ENCODE data around the gene NR6A1.

The NR6A1 gene

DNA sequence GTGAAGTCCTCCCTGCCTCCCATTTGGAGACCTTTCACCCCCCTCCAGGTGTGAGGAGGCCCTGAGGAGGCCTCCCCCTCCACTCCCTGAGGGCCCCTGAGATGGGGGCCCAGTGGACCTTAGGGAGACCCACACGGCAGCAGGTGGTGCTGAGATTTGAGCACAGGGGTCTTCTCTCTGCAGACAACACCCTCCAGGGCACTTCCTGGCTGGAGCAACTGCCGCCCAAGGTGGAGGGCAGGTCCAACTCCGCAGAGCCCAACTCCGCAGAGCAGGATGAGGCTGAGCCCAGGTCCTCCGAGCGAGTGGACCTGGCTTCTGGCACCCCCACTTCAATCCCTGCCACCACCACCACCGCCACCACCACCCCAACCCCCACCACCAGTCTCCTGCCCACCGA, 32.8 kb upstream of the NR6A1 start:
- Mint-ChIP-seq H3K27ac (no peak overlapping the region), H3K36me3 (ENCODE audit: low read depth) (no peaks in the 10 kb centered on the region), H3K4me3 (no peak overlapping the region), H3K4me1 (ENCODE audit: low read depth) (no peaks in the 10 kb centered on the region), H3K27me3 (ENCODE audit: low read depth) (peaks cover 4% of the 10 kb centered on the region), H3K9me3 (no peaks in the 10 kb centered on the region)
- DNase-seq (ENCODE audit: low spot score): no peak

DNA sequence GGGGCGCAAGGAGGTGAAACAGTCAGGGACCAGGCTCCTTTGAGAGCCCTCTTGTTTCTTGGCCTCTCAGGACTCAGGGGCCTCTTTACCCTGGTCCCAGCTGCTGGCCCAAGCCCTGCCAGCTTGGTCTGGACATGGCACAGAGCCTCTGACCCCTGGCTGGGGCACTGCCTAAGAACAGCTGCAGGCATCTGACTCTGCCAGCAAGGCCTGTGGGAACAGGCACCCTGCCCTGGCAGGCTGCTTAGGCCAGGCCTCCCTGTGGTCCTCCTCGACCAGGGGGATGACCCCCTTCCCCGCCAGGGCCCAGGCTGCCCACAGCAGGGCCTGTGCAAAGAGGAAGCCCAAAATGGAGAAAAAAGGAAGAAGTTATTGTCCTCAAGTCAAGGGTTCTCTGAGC, 31.3 kb upstream of the NR6A1 start:
- no peaks in the 10 kb centered on the region for H3K36me3 Mint-ChIP-seq (ENCODE audit: low read depth)
- H3K4me3 Mint-ChIP-seq: no peak overlapping the region
- no peak overlapping the region for H3K27ac Mint-ChIP-seq
- no peaks in the 10 kb centered on the region for H3K9me3 Mint-ChIP-seq
- H3K4me1 Mint-ChIP-seq (ENCODE audit: low read depth): no peaks in the 10 kb centered on the region
- peaks cover 4% of the 10 kb centered on the region for H3K27me3 Mint-ChIP-seq (ENCODE audit: low read depth)
- no peak for DNase-seq (ENCODE audit: low spot score)

DNA sequence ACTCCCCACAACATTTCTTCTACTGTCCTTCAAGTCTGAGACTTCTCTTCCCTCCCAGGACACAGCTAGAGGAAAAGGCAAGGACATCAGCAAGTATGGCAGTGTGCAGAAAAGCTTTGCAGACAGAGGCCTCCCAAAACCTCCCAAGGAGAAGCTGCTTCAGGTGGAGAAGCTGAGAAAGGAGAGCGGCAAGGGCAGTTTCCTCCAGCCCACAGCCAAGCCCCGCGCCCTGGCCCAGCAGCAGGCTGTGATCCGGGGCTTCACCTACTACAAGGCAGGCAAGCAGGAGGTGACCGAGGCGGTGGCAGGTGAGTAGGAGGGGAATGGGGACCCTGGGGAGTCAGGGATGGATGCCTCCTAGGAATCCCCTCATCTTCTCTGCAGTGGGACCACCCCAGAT, 30.2 kb upstream of the NR6A1 start:
- no peaks in the 10 kb centered on the region for H3K9me3 Mint-ChIP-seq
- H3K36me3 Mint-ChIP-seq (ENCODE audit: low read depth): no peaks in the 10 kb centered on the region
- H3K4me3 Mint-ChIP-seq: no peak overlapping the region
- no peak for DNase-seq (ENCODE audit: low spot score)
- H3K27ac Mint-ChIP-seq: no peak overlapping the region
- H3K4me1 Mint-ChIP-seq (ENCODE audit: low read depth): no peaks in the 10 kb centered on the region
- H3K27me3 Mint-ChIP-seq (ENCODE audit: low read depth): peaks cover 4% of the 10 kb centered on the region

DNA sequence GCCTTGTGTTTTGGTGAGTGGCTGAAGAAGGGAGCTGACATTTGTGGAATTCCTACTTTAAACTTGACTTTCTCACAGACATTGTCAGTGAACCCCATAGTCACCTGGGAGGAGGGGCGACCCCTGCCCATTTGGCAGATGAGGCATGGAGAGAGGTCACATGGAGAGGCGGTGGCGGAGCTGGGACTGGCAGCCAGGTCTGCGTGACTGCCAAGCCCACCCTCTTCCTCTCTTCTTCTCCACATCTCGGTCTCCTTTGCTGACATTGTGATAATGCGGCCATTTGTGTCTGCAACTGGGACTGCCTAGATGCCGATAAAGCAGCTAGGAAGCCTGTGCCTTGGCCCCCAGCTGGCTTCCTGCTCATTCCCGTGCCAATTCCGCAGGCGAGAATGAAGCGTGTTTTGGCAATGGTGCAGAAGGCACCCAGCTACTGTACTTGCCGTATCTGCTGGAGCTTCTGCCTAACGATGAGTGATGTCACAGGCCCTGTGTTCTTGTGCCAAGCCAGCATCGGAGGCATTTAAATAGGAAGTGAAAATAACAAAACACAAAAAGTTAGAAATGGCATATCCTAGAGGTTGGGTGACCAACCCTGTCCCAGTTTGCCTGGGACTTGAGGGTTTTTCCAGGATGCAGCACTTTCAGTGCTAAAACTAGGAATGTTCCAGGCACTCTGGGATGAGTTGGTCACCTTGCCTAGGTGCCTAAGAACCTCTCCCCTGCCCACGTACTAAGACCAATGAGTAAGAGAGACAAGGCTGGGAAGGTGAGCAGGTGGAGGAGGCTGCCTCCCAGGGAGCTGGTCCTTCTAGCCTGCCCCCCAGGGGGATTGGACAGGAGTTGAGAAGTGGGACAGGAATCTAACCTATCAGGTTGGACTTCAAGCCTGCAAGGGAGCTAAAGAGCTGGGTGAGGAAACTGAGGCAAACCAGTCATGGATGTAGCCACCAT, 29.5 kb upstream of the NR6A1 start:
- DNase-seq (ENCODE audit: low spot score): no peak
- Mint-ChIP-seq H3K36me3 (ENCODE audit: low read depth) (no peaks in the 10 kb centered on the region), H3K4me1 (ENCODE audit: low read depth) (no peaks in the 10 kb centered on the region), H3K9me3 (no peaks in the 10 kb centered on the region), H3K4me3 (no peak overlapping the region), H3K27ac (no peak overlapping the region), H3K27me3 (ENCODE audit: low read depth) (peaks cover 4% of the 10 kb centered on the region)

DNA sequence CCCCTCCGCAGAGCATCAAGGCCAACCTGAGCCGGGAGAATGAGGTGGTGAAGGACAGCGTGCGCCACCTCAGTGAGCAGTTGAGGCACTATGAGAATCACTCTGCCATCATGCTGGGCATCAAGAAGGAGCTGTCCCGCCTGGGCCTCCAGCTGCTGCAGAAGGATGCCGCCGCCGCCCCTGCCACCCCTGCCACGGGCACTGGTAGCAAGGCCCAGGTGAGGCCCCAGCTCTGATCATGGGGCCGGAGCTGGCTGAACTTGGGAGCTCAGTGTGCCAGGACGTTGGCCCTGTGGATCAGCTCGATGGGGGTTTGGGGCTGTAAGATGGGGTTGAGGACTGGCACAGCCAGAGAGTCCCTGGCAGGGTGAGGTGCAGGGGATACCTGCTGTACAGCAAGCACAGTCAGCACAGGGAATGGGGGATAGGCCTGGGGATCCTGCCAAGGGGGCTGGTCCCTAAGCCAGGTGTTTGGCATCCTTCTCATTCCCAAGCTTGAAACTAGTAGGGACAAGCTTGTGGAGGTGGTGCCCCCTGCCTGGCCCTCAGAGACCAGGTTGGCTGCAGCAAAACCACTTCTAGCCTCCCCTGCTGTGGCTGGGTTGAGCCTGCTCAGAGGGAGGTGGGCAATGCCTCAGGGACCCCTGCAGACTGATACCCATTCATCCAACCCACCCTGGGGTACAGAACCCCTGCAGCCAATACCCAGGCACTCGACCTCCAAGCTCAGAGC, 28.3 kb upstream of the NR6A1 start:
- Mint-ChIP-seq H3K9me3 (no peaks in the 10 kb centered on the region), H3K27me3 (ENCODE audit: low read depth) (no peaks in the 10 kb centered on the region), H3K27ac (no peak overlapping the region)

DNA sequence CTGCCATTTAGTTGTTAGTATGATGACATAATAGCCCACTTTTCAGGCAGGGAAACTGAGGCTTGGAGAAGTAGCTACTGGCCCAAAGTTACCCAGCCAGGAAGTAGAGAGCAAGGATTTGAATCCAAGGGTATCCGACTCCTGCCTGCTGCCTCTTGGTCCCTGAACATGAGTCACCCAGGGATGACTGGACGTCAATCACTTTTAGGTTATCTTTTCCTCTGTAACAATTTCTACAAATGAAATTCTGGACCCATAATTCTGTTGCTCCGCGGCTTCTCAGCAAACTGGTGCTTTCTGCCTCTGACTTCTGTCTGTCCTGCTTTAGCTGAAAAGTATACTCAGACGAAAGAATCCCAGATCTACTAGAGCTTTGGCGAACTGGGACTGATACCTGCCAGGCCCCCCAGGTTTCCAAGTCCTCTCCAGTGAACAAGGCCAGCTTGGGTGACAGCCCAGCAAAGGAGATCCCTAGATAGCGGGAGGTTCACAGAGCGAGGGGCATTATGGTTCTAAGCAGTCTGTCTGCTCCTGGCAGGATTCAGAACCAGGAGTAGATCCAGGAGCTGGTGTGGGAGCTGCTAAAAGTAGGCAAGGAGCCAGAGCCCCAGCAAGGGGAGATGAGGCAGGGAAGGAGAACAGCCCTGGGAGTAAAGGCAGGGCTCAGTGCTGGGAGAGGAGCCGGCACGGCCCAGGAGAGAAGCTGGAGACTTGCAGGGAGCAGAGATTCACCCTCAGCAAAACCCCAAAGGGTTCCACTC, 26.4 kb upstream of the NR6A1 start:
- Mint-ChIP-seq H3K4me1 (ENCODE audit: low read depth) (no peaks in the 10 kb centered on the region), H3K36me3 (ENCODE audit: low read depth) (no peaks in the 10 kb centered on the region), H3K27ac (no peak overlapping the region), H3K4me3 (no peak overlapping the region), H3K9me3 (no peaks in the 10 kb centered on the region), H3K27me3 (ENCODE audit: low read depth) (no peaks in the 10 kb centered on the region)
- no peak for DNase-seq (ENCODE audit: low spot score)

More for the DNA sequence above, 28.3 kb upstream of the NR6A1 start:
- Mint-ChIP-seq H3K4me1 (ENCODE audit: low read depth) (no peaks in the 10 kb centered on the region), H3K4me3 (no peak overlapping the region), H3K36me3 (ENCODE audit: low read depth) (no peaks in the 10 kb centered on the region)
- no peak for DNase-seq (ENCODE audit: low spot score)

DNA sequence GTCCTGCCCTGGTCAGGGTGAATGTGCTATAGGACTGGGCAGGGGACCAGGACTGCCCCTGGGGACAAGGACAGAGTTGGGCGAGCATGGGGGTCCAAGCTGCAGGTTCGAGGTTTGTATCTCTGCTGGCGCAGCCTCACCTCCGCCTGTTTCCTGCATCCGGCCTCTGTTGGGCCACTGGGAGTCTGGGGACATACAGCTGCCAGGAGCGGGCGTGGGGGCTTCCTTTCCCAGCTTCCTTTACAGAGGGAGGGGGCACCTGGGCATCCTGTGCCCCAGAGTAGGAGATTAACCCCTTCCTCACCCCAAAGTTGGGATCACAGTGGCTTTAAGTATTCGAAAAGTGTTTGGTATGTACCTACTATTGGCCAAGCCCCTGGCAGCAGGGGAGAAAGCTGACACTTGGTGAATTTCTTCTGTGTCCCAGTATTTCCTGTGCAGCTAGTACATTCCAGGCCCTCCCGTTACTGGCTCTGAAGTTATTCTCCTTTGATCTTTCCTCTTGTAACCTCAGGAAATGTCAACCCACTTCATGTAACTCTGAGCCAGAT, 24.8 kb upstream of the NR6A1 start:
- Mint-ChIP-seq H3K4me3 (no peak overlapping the region), H3K27ac (no peak overlapping the region), H3K27me3 (ENCODE audit: low read depth) (peaks cover 2% of the 10 kb centered on the region), H3K36me3 (ENCODE audit: low read depth) (no peaks in the 10 kb centered on the region), H3K4me1 (ENCODE audit: low read depth) (no peaks in the 10 kb centered on the region), H3K9me3 (no peaks in the 10 kb centered on the region)
- DNase-seq (ENCODE audit: low spot score): no peak

DNA sequence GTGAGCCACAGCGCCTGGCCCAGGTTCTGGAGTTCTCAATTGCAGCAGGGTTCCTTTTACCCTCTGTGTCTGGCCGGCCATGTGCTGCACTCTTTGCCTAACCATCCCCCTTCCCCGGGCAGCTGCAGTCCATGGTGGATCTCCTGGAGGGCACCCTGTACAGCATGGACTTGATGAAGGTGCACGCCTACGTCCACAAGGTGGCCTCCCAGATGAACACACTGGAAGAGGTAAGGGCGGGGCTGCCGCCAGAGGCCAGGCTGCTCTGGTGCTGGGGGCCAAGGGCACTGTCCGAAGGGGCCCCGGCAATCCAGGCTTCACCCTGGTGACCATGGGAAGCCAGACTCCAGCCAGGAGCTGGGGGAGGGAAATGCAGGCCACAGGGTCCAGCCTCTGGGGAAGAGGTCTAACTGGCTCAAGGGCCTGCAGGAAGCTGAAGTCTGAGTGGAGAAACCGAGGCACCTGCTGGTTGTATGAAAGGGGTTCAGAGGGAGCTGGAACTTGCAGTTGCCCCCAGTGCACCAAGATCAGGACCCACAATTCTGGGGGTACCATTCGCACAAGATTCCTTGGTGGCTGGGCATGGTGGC, 23.9 kb upstream of the NR6A1 start:
- Mint-ChIP-seq H3K4me1 (ENCODE audit: low read depth) (no peaks in the 10 kb centered on the region), H3K36me3 (ENCODE audit: low read depth) (no peaks in the 10 kb centered on the region), H3K4me3 (no peak overlapping the region)

DNA sequence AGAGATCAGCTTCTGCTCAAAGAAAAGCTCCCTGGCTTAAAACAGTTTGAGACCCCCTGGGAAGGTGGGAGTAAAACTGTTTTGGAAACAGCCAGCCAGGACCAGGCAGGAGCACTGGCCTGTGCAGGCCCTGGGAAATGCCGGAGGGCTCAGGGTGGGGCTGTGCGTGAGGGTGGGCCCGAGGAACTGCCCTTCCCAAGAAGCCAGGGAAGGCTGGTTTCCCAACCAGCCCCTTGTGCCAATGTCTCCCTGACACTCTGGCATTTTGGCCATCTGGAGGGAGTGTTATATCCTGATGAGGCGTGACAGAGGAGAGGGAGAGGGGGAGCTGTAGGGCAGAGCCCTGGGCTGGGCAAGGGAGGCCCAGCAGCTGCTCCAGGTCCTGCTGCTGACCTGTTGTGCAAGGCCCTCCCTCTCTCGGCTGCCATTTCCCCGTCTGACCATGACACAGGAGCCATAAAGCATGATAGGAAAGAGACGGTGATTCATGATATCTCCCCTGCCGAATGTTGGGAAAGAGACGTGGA, 22.0 kb upstream of the NR6A1 start:
- Mint-ChIP-seq H3K27me3 (ENCODE audit: low read depth) (peaks cover 6% of the 10 kb centered on the region), H3K4me1 (ENCODE audit: low read depth) (no peaks in the 10 kb centered on the region), H3K9me3 (no peaks in the 10 kb centered on the region), H3K27ac (no peak overlapping the region), H3K4me3 (no peak overlapping the region), H3K36me3 (ENCODE audit: low read depth) (no peaks in the 10 kb centered on the region)
- DNase-seq (ENCODE audit: low spot score): no peak

More for the DNA sequence above, 23.9 kb upstream of the NR6A1 start:
- Mint-ChIP-seq H3K9me3 (no peaks in the 10 kb centered on the region), H3K27ac (no peak overlapping the region), H3K27me3 (ENCODE audit: low read depth) (peaks cover 4% of the 10 kb centered on the region)
- no peak for DNase-seq (ENCODE audit: low spot score)

DNA sequence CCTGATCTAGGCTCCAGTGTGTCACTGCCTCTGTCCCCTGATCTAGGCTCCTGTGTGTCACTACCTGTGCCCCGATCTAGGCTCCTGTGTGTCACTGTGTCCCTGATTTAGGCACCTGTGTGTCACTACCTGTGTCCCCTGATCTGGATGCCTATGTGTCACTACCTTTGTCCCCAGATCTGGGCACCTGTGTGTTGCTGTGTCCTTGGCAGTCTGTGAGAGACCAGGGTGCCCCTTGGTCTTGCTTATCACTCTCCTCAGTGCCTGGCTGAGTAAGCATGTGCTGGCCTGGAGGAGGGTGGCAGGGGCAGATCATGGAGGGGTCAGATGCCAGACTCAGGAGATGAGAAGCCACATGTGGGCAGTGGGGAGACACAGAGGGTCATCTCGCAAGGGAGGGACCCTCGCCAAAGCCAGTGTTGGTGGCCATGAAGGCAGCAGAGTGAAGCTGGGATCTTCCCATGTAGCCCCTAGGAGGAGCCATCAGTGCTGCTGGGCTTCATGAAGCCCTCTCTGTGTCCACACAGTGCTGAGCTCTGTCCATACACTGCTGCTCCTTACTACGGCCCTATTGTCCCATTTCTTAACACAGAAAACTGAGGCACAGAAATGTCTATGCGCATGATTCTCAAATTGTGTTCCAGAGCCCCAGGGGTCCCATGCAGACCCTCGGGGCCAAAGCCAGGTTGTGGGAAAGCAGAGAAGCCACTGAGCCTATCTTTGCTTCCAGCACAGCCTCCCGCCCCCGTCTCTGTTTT, 21.3 kb upstream of the NR6A1 start:
- Mint-ChIP-seq H3K27ac (no peak overlapping the region), H3K27me3 (ENCODE audit: low read depth) (peaks cover 6% of the 10 kb centered on the region), H3K4me3 (no peak overlapping the region), H3K36me3 (ENCODE audit: low read depth) (no peaks in the 10 kb centered on the region), H3K9me3 (no peaks in the 10 kb centered on the region), H3K4me1 (ENCODE audit: low read depth) (no peaks in the 10 kb centered on the region)
- no peak for DNase-seq (ENCODE audit: low spot score)

DNA sequence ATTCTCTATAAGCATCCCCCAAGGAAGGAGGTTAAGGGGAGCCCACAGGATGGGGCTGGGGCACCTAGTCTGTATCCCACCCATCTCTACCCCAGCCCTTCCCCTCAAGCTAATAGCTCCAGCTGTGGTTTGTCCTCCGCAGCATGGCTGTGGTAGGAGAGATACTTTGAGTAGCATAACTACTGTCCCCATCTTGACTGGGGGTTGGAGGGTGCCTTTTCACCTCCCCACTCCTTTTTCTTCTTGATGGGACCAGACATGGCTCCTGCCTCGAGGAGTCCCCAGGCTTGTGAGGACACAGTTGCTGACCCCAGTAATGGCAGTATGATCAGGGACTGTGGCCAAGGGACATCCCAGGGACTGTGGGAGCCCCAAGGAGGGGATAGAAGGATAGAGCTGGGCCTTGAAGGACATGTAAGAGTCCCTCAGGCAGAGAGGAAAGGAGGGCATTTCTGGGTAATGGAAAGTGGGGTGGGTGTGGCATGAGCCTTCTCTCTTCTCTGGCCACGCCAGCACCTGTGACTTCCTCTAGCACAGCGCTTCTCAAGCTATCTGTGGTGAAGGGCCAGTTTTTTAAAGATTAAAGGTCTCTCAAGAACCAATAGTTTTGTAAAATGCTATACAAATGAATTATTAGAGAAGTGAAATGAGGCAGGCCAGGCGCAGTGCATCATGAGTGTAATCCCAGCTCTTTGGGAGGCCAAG, 19.8 kb upstream of the NR6A1 start:
- DNase-seq (ENCODE audit: low spot score): no peak
- H3K27ac Mint-ChIP-seq: no peak overlapping the region
- H3K36me3 Mint-ChIP-seq (ENCODE audit: low read depth): no peaks in the 10 kb centered on the region
- no peaks in the 10 kb centered on the region for H3K4me1 Mint-ChIP-seq (ENCODE audit: low read depth)
- no peaks in the 10 kb centered on the region for H3K9me3 Mint-ChIP-seq
- H3K4me3 Mint-ChIP-seq: no peak overlapping the region
- peaks cover 6% of the 10 kb centered on the region for H3K27me3 Mint-ChIP-seq (ENCODE audit: low read depth)

DNA sequence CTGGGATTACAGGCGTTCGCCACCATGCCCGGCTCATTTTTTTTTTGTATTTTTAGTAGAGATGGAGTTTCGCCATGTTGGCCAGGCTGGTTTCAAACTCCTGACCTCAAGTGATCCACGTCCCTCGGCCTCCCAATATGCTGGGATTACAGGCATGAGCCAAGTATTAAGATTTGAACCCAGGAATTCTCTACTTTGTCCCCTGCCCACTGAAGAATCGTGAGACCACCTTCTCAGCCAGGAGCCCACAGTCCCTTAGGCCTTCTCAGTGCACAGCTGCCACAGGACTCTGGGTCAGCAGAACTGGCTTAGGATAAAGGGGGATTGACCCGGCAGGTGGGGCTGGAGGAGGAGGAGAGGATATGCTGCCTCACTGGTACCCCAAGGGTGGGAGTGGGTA, 19.2 kb upstream of the NR6A1 start:
- Mint-ChIP-seq H3K4me3 (no peak overlapping the region), H3K36me3 (ENCODE audit: low read depth) (no peaks in the 10 kb centered on the region), H3K27me3 (ENCODE audit: low read depth) (peaks cover 6% of the 10 kb centered on the region), H3K4me1 (ENCODE audit: low read depth) (no peaks in the 10 kb centered on the region), H3K27ac (no peak overlapping the region), H3K9me3 (no peaks in the 10 kb centered on the region)
- DNase-seq (ENCODE audit: low spot score): no peak

Data from T-helper 2 cell treated with Interferon-gamma antibody and Interleukin-4, amounts not matched to agents 5 μg/mL and 100 μg/mL, for 36 hours (primary cell).